GM12873 (cell line): ENCODE measurements around the gene FAM187B.

ENCODE experiments used
- CTCF ChIP-seq: IDR thresholded peaks from 2 replicates; pipeline ENCODE4 v1.5.1; 2012; ENCODE audit warnings: low read depth, mild to moderate bottlenecking, moderate library complexity, low read length, control low read depth; ENCODE audit not compliant: insufficient read depth; ENCODE audit errors: missing control alignments

FAM187B gene

GRCh38 chr19:35260694-35261304 is 32.3 kb upstream of the FAM187B start:
- TF ChIP-seq CTCF: no peak

- no peak for TF ChIP-seq CTCF
Measured at GRCh38 chr19:35257113-35257461, 28.5 kb upstream of the FAM187B start.

- no peak for TF ChIP-seq CTCF
Measured at GRCh38 chr19:35256566-35256965, 28.0 kb upstream of the FAM187B start.

- no peak for TF ChIP-seq CTCF
Measured at GRCh38 chr19:35254341-35255297, 26.1 kb upstream of the FAM187B start.

- TF ChIP-seq CTCF: no peak
Measured at GRCh38 chr19:35253316-35254286, 25.1 kb upstream of the FAM187B start.

- TF ChIP-seq CTCF: no peak
Measured at GRCh38 chr19:35251456-35251855, 22.9 kb upstream of the FAM187B start.
